ENCODE data around the gene ZCWPW2. TPM values are rescaled to one million over a fixed set of nuclear protein-coding genes. Genes with fewer than 3 reads are reported as not detected.

Gene ZCWPW2
- 1.1 and 1.4 TPM in 2 replicates for total RNA-seq (2014; rRNA removed)
- polyA plus RNA-seq (2012), result 0.36 TPM

GRCh38 chr3:28348629-28349468, at the start of gene ZCWPW2, which contains the start of gene AZI2:
ZCWPW2 (plus strand) TSS chr3:28348721; CDS start chr3:28413069, 64,348 bp downstream.
AZI2 (minus strand) TSS chr3:28348824; CDS start chr3:28340617, 8,207 bp downstream.
- DNase-seq (ENCODE audit: low read depth), result peak; percentile 93

- DNase-seq (ENCODE audit: low read depth), result no peak
Observed at GRCh38 chr3:28299705-28300104, 48.8 kb upstream of the ZCWPW2 start.

GRCh38 chr3:28300345-28300962, 48.1 kb upstream of the ZCWPW2 start:
- no peak for DNase-seq (ENCODE audit: low read depth)

GRCh38 chr3:28301688-28302087, 46.8 kb upstream of the ZCWPW2 start:
- no peak for DNase-seq (ENCODE audit: low read depth)

GRCh38 chr3:28308196-28308595, 40.3 kb upstream of the ZCWPW2 start:
- no peak for DNase-seq (ENCODE audit: low read depth)

GRCh38 chr3:28315711-28316110, 32.8 kb upstream of the ZCWPW2 start:
- no peak for DNase-seq (ENCODE audit: low read depth)

GRCh38 chr3:28316226-28316625, 32.3 kb upstream of the ZCWPW2 start:
- DNase-seq (ENCODE audit: low read depth), result no peak

- peak; percentile 52 for DNase-seq (ENCODE audit: low read depth)
Observed at GRCh38 chr3:28317438-28318022, 31.0 kb upstream of the ZCWPW2 start.

- DNase-seq (ENCODE audit: low read depth), result no peak
Observed at GRCh38 chr3:28320981-28321380, 27.5 kb upstream of the ZCWPW2 start.

GRCh38 chr3:28322464-28322863, 26.1 kb upstream of the ZCWPW2 start:
- peak; percentile 49 for DNase-seq (ENCODE audit: low read depth)

GRCh38 chr3:28326458-28326926, 22.0 kb upstream of the ZCWPW2 start:
- peak; percentile 5 for DNase-seq (ENCODE audit: low read depth)

- DNase-seq (ENCODE audit: low read depth), result peak; percentile 22
Observed at GRCh38 chr3:28328188-28329151, 20.1 kb upstream of the ZCWPW2 start.

- peak; percentile 11 for DNase-seq (ENCODE audit: low read depth)
Observed at GRCh38 chr3:28334552-28334951, 14.0 kb upstream of the ZCWPW2 start.

GRCh38 chr3:28335246-28335645, 13.3 kb upstream of the ZCWPW2 start:
- DNase-seq (ENCODE audit: low read depth), result no peak

- DNase-seq (ENCODE audit: low read depth), result no peak
Observed at GRCh38 chr3:28337230-28337629, 11.3 kb upstream of the ZCWPW2 start.

- no peak for DNase-seq (ENCODE audit: low read depth)
Observed at GRCh38 chr3:28343144-28343543, 5.4 kb upstream of the ZCWPW2 start.

GRCh38 chr3:28345690-28346089, 2.8 kb upstream of the ZCWPW2 start:
- DNase-seq (ENCODE audit: low read depth), result no peak

GRCh38 chr3:28347374-28348264, 902 bp upstream of the ZCWPW2 start:
- peak; percentile 72 for DNase-seq (ENCODE audit: low read depth)

GRCh38 chr3:28348265-28348628, 274 bp upstream of the ZCWPW2 start:
- DNase-seq (ENCODE audit: low read depth), result peak; percentile 94

GRCh38 chr3:28349469-28350000, 1.0 kb downstream of the ZCWPW2 start:
- DNase-seq (ENCODE audit: low read depth), result no peak
